ENCODE measurements around the gene VAT1. TPM values are rescaled to one million over a fixed set of nuclear protein-coding genes. Genes with fewer than 3 reads are reported as not detected.

The VAT1 gene
- total and polyA plus RNA-seq, 9 of the 15 experiments (the other 6 are each of a cell fraction or from before 2014, with no cell fraction given) = 29.4 to 153 (median 66.7) TPM

DNA sequence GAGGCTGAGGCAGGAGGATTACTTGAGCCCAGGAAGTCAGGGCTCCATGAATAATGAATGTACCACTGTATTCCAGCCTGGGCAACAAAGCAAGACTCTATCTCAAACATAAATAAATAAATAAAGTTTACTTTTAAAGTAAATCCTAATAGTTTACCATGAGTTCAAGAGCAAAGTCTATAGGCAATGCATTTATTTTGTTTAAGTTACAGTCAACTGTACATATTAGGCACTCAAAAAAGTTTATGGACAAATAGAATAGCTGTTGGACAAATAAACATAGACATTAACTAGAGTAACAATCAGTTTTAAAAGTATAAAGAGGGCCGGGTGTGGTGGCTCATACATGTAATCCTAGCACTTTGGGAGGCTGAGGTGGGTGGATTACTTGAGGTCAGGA lies 54.3 kb downstream of the VAT1 start:
- H3K79me2 ChIP-seq (ENCODE audit: control insufficient read depth, insufficient read depth, low read length) = peaks cover 27% of the 10 kb centered on the region
- H3K4me1 ChIP-seq (replicated peaks in 1 of 2; ENCODE audit: control insufficient read depth in 2 of 2, insufficient read depth in 2 of 2, low read length in 2 of 2) = peaks cover 3 to 7% of the 10 kb centered on the region in 2 experiments; a peak in 4 of 5 replicates
- FAIRE-seq (no peak), ATAC-seq (no peak), DNase-seq (ENCODE audit: extremely low read depth in 1 of 4, low spot score in 3 of 4) (no peak)
- H4K20me1 ChIP-seq (replicated peaks; ENCODE audit: control insufficient read depth, insufficient read depth, low read length) = no peaks in the 10 kb centered on the region
- no peaks in the 10 kb centered on the region for H3K9me3 ChIP-seq (replicated peaks; ENCODE audit: control insufficient read depth, insufficient read depth, low read depth, low read length)
- H3K27me3 ChIP-seq (ENCODE audit: control insufficient read depth in 2 of 2, insufficient read depth in 2 of 2, low read length in 2 of 2) = no peaks in the 10 kb centered on the region
- WGBS (ENCODE audit: insufficient coverage, low coverage, missing lambda C conversion rate) = 40% methylated on average over 1 of the region's 1 CpG
- H3K9me1 ChIP-seq (ENCODE audit: control insufficient read depth, insufficient read depth, low read length) = no peaks in the 10 kb centered on the region
- POLR2A ChIA-PET = interaction anchor here (0.6 to 2.6 kb wide), 4 partner anchors 12 to 347 kb away, joined by 3 to 17 read pairs (median 12); partner anchors contain the start of genes PTGES3L, RPL27 and RUNDC1
- CTCF ChIA-PET (ENCODE audit: low intra/inter-chr PET ratio) = no interaction called here
- intact Hi-C loops (cut with micrococcal nuclease) = no loop called here
- no peak overlapping the region for H3K4me2 ChIP-seq (ENCODE audit: insufficient read depth, low read length)
- H2AFZ ChIP-seq (ENCODE audit: low read depth, low read length) = no peak overlapping the region
- no peak overlapping the region for H3K27ac ChIP-seq (ENCODE audit: extremely low read depth, low read depth, low read length)
- in situ Hi-C loops (cut with MboI) = no loop called here
- no peak overlapping the region for H3K9ac ChIP-seq (ENCODE audit: insufficient read depth in 1 of 2, low read depth in 2 of 2, low read length in 2 of 2)
- peaks cover 5% of the 10 kb centered on the region; the same call in 2 of the 3 replicates for H3K36me3 ChIP-seq (ENCODE audit: control insufficient read depth, insufficient read depth, low read length)
- no peak overlapping the region for H3K4me3 ChIP-seq
- BruUV-seq (replicated peaks) = no TSS peak
- TF ChIP-seq ZBTB17 (CRISPR knock-in tag; IDR thresholded peaks at IDR 0.05) (no peak), BCOR (IDR thresholded peaks at IDR 0.05) (no peak), COPS2 (conservative IDR thresholded peaks at IDR 0.05) (no peak), LCOR (CRISPR knock-in tag; IDR thresholded peaks at IDR 0.05) (no peak)
- TF ChIP-seq, protein P1, sequence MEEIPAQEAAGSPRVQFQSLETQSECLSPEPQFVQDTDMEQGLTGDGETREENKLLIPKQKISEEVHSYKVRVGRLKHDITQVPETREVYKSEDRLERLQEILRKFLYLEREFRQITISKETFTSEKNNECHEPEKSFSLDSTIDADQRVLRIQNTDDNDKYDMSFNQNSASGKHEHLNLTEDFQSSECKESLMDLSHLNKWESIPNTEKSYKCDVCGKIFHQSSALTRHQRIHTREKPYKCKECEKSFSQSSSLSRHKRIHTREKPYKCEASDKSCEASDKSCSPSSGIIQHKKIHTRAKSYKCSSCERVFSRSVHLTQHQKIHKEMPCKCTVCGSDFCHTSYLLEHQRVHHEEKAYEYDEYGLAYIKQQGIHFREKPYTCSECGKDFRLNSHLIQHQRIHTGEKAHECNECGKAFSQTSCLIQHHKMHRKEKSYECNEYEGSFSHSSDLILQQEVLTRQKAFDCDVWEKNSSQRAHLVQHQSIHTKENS (CRISPR knock-in tag; IDR thresholded peaks at IDR 0.05) = no peak
- TF ChIP-seq, protein P2, sequence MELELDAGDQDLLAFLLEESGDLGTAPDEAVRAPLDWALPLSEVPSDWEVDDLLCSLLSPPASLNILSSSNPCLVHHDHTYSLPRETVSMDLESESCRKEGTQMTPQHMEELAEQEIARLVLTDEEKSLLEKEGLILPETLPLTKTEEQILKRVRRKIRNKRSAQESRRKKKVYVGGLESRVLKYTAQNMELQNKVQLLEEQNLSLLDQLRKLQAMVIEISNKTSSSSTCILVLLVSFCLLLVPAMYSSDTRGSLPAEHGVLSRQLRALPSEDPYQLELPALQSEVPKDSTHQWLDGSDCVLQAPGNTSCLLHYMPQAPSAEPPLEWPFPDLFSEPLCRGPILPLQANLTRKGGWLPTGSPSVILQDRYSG (tag; conservative IDR thresholded peaks at IDR 0.05; ENCODE audit: low read depth) = no peak
- TF ChIP-seq, protein P3, sequence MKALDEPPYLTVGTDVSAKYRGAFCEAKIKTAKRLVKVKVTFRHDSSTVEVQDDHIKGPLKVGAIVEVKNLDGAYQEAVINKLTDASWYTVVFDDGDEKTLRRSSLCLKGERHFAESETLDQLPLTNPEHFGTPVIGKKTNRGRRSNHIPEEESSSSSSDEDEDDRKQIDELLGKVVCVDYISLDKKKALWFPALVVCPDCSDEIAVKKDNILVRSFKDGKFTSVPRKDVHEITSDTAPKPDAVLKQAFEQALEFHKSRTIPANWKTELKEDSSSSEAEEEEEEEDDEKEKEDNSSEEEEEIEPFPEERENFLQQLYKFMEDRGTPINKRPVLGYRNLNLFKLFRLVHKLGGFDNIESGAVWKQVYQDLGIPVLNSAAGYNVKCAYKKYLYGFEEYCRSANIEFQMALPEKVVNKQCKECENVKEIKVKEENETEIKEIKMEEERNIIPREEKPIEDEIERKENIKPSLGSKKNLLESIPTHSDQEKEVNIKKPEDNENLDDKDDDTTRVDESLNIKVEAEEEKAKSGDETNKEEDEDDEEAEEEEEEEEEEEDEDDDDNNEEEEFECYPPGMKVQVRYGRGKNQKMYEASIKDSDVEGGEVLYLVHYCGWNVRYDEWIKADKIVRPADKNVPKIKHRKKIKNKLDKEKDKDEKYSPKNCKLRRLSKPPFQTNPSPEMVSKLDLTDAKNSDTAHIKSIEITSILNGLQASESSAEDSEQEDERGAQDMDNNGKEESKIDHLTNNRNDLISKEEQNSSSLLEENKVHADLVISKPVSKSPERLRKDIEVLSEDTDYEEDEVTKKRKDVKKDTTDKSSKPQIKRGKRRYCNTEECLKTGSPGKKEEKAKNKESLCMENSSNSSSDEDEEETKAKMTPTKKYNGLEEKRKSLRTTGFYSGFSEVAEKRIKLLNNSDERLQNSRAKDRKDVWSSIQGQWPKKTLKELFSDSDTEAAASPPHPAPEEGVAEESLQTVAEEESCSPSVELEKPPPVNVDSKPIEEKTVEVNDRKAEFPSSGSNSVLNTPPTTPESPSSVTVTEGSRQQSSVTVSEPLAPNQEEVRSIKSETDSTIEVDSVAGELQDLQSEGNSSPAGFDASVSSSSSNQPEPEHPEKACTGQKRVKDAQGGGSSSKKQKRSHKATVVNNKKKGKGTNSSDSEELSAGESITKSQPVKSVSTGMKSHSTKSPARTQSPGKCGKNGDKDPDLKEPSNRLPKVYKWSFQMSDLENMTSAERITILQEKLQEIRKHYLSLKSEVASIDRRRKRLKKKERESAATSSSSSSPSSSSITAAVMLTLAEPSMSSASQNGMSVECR (CRISPR knock-in tag; IDR thresholded peaks at IDR 0.05) = no peak

Measured in K562 (cell line).